Erythroblast (primary cell): Measurements from ENCODE around the gene GTF2F2.

Source experiments
- GATA1 ChIP-seq: IDR thresholded peaks from 2 replicates; pipeline ENCODE4 v1.6.1; 2011; ENCODE audit warnings: low read depth, mild to moderate bottlenecking, control low read depth, low read length, moderate library complexity
- POLR2A ChIP-seq: IDR thresholded peaks from 2 replicates; pipeline ENCODE4 v1.6.1; 2011; ENCODE audit warnings: mild to moderate bottlenecking, low read length

GRCh38 chr13:45191874-45192273 lies 71.6 kb downstream of the GTF2F2 start:
- TF ChIP-seq POLR2A (no peak), GATA1 (no peak)
